H1 (cell line): Measurements from ENCODE around the gene USP17L15. TPM values are rescaled to one million over a fixed set of nuclear protein-coding genes. Genes with fewer than 3 reads are reported as not detected.
"Not testable (repeated sequence)": the region's sequence is repeated elsewhere in the genome, so short reads cannot be mapped to it uniquely, and the experiment has no call there.

Experiments
- CTCF ChIA-PET: fragments of 300-600 bp; sonication (Branson Sonifier 250); formaldehyde crosslinking; loops from one replicate; lab custom pipeline; 2021; ENCODE audit not compliant: partially characterized antibody; lab: Charles Lee
- POLR2A ChIA-PET: fragments of 300-600 bp; sonication (Branson Sonifier 250); formaldehyde crosslinking; loops from one replicate; lab custom pipeline; 2021; ENCODE audit warnings: inconsistent platforms; ENCODE audit not compliant: partially characterized antibody; lab: Charles Lee
- DNase-seq, 2 experiments: peaks; one replicate each; pipeline versions ENCODE4 v3.0.0 to v3.0.0-alpha.2; 2010 to 2022; ENCODE audit warnings: low spot score in 2 of 2, low read depth in 1 of 2, mixed read lengths in 1 of 2
- FAIRE-seq: peaks from 2 replicates; lab custom pipeline; 2011; peaks lifted over from hg19 to GRCh38; lab: Jason Lieb, UNC
- H2AFZ ChIP-seq: 2 replicates; pipeline ENCODE4 v1.8.1; 2012; ENCODE audit warnings: low read length, inconsistent platforms
- H2AK5ac ChIP-seq: 2 replicates; pipeline ENCODE4 v1.6.1; 2013; ENCODE audit warnings: low read depth, low read length
- H2BK120ac ChIP-seq: replicated peaks from 2 replicates; pipeline ENCODE3; 2013; ENCODE audit warnings: low read depth, low read length, inconsistent platforms
- H2BK12ac ChIP-seq: 2 replicates; pipeline ENCODE4 v1.6.1; 2013; ENCODE audit warnings: low read depth, low read length
- H2BK15ac ChIP-seq: 2 replicates; pipeline ENCODE4 v1.6.1; 2013; ENCODE audit warnings: low read length
- H2BK20ac ChIP-seq: 2 replicates; pipeline ENCODE4 v1.6.1; 2013; ENCODE audit warnings: low read length
- H2BK5ac ChIP-seq: 2 replicates; pipeline ENCODE4 v1.6.1; 2013; ENCODE audit warnings: low read depth, low read length
- H3K14ac ChIP-seq: 2 replicates; pipeline ENCODE4 v1.6.1; 2013; ENCODE audit warnings: inconsistent platforms; ENCODE audit not compliant: insufficient read length
- H3K18ac ChIP-seq: 2 replicates; pipeline ENCODE4 v1.6.1; 2013; ENCODE audit warnings: low read length; ENCODE audit errors: extremely low read depth
- H3K23ac ChIP-seq: 2 replicates; pipeline ENCODE4 v1.6.1; 2013; ENCODE audit warnings: inconsistent platforms; ENCODE audit not compliant: insufficient read length
- H3K23me2 ChIP-seq: 2 replicates; pipeline ENCODE4 v1.6.1; 2013; ENCODE audit warnings: low read depth, low read length
- H3K27ac ChIP-seq: 2 replicates; pipeline ENCODE4 v1.6.1; 2011; ENCODE audit warnings: low read depth, low read length, inconsistent platforms
- H3K27me3 ChIP-seq, 4 experiments: replicated peaks in 1 of 4; 1 replicate in 1 of 4; 2 replicates in 3 of 4; pipeline versions ENCODE4 v1.6.1 to v1.8.1; 2011 to 2013; ENCODE audit warnings: low read length in 3 of 4, mild to moderate bottlenecking in 3 of 4, inconsistent platforms in 2 of 4, mixed read lengths in 2 of 4, moderate library complexity in 1 of 4; ENCODE audit not compliant: control insufficient read depth in 3 of 4, insufficient read depth in 3 of 4; ENCODE audit errors: extremely low read depth in 1 of 4
- H3K36me3 ChIP-seq, 4 experiments: 2 replicates each; pipeline versions ENCODE4 v1.6.1 to v1.8.1; 2011 to 2013; ENCODE audit warnings: mild to moderate bottlenecking in 4 of 4, low read length in 3 of 4, moderate library complexity in 2 of 4, control low read depth in 1 of 4, inconsistent platforms in 1 of 4; ENCODE audit not compliant: insufficient read depth in 4 of 4, control insufficient read depth in 2 of 4
- H3K4ac ChIP-seq: replicated peaks from 2 replicates; pipeline ENCODE3; 2013; ENCODE audit warnings: low read length, low read depth, mixed read lengths, inconsistent platforms; ENCODE audit not compliant: insufficient read length
- H3K4me1 ChIP-seq, 4 experiments: replicated peaks in 1 of 4; 1 replicate in 1 of 4; 2 replicates in 3 of 4; pipeline versions ENCODE4 v1.6.1 to v1.8.1; 2011 to 2013; ENCODE audit warnings: low read length in 3 of 4, inconsistent platforms in 2 of 4, mixed read lengths in 1 of 4; ENCODE audit not compliant: insufficient read depth in 4 of 4, control insufficient read depth in 3 of 4
- H3K4me2 ChIP-seq, 2 experiments: 2 replicates each; pipeline versions ENCODE4 v1.6.1 to v1.8.1; 2011 to 2013; ENCODE audit warnings: low read depth in 2 of 2, low read length in 2 of 2, control low read depth in 1 of 2, inconsistent platforms in 1 of 2, mild to moderate bottlenecking in 1 of 2; ENCODE audit not compliant: insufficient read depth in 1 of 2
- H3K4me3 ChIP-seq, 4 experiments: fragments of 200-600, 300-600 bp in 1 of 4; sonication (generic), shearing (Covaris generic), sonication (Bioruptor Twin) in 1 of 4; 2 replicates each; pipeline versions ENCODE4 v1.5.1 to v1.8.1; 2011 to 2016; ENCODE audit warnings: low read length in 4 of 4, low read depth in 3 of 4, control low read depth in 2 of 4, inconsistent platforms in 2 of 4, mild to moderate bottlenecking in 2 of 4, mixed read lengths in 1 of 4, moderate library complexity in 1 of 4; ENCODE audit not compliant: insufficient read depth in 2 of 4; ENCODE audit errors: extremely low read depth in 1 of 4
- H3K56ac ChIP-seq: replicated peaks from 2 replicates; pipeline ENCODE3; 2013; ENCODE audit warnings: low read depth, mild to moderate bottlenecking, mixed read lengths, low read length, inconsistent platforms; ENCODE audit not compliant: insufficient read length
- H3K79me1 ChIP-seq: 2 replicates; pipeline ENCODE4 v1.6.1; 2013; ENCODE audit warnings: low read depth, low read length, control low read depth
- H3K79me2 ChIP-seq, 2 experiments: 2 replicates each; pipeline versions ENCODE4 v1.6.1 to v1.8.1; 2012 to 2013; ENCODE audit warnings: low read length in 2 of 2, mild to moderate bottlenecking in 2 of 2, inconsistent platforms in 1 of 2; ENCODE audit not compliant: insufficient read depth in 2 of 2, control insufficient read depth in 1 of 2
- H3K9ac ChIP-seq, 4 experiments: replicated peaks in 1 of 4; 1 replicate in 1 of 4; 2 replicates in 3 of 4; pipeline versions ENCODE4 v1.6.1 to v1.8.1; 2011 to 2013; ENCODE audit warnings: low read depth in 3 of 4, low read length in 3 of 4, control low read depth in 2 of 4, mild to moderate bottlenecking in 2 of 4, moderate library complexity in 2 of 4, inconsistent platforms in 1 of 4; ENCODE audit errors: extremely low read depth in 1 of 4
- H3K9me3 ChIP-seq, 2 experiments: 2 replicates each; pipeline versions ENCODE4 v1.6.1 to v1.8.1; 2012 to 2013; ENCODE audit warnings: mild to moderate bottlenecking in 2 of 2, moderate library complexity in 2 of 2, control low read depth in 1 of 2, inconsistent platforms in 1 of 2, low read depth in 1 of 2, low read length in 1 of 2, mixed read lengths in 1 of 2; ENCODE audit not compliant: insufficient read depth in 2 of 2
- H4K20me1 ChIP-seq, 2 experiments: replicated peaks in 1 of 2; 2 replicates each; pipeline versions ENCODE3 to v1.8.1; 2011 to 2013; ENCODE audit warnings: inconsistent platforms in 2 of 2, low read length in 2 of 2, mild to moderate bottlenecking in 1 of 2; ENCODE audit not compliant: insufficient read depth in 2 of 2, control insufficient read depth in 1 of 2
- H4K5ac ChIP-seq: 2 replicates; pipeline ENCODE4 v1.6.1; 2013; ENCODE audit warnings: low read length, low read depth, mixed read lengths, inconsistent platforms; ENCODE audit not compliant: insufficient read length
- H4K8ac ChIP-seq: 2 replicates; pipeline ENCODE4 v1.8.0; 2013; ENCODE audit warnings: mild to moderate bottlenecking, moderate library complexity, low read length, inconsistent platforms; ENCODE audit not compliant: insufficient read depth; ENCODE audit errors: extremely low read depth
- H4K91ac ChIP-seq: replicated peaks from 2 replicates; pipeline ENCODE3; 2013; ENCODE audit warnings: low read length, mixed read lengths, inconsistent platforms; ENCODE audit not compliant: insufficient read length
- whole genome bisulfite sequencing, 2 experiments: shearing (Covaris generic) in 1 of 2; methylation state at CpG; one replicate each; pipeline versions ENCODE4 v1.1.6 to v1.1.7; 2013 to 2015; ENCODE audit warnings: low lambda C conversion rate in 2 of 2, mixed read lengths in 2 of 2, inconsistent platforms in 1 of 2, low coverage in 1 of 2, missing lambda C conversion rate in 1 of 2; ENCODE audit not compliant: insufficient replicate concordance in 2 of 2, insufficient coverage in 1 of 2, insufficient read length in 1 of 2; ENCODE audit errors: extremely low coverage in 1 of 2, missing lambda C conversion rate in 1 of 2; 5-methylcytosine and 5-hydroxymethylcytosine counted together
- polyA plus RNA-seq, 7 experiments: library from polyadenylated mRNA; depleted of rRNA in 3 of 7; stranded (reverse) in 5 of 7; unstranded in 2 of 7; fragments of >200 nt in 5 of 7; fragments of 200-250 nt in 2 of 7; gene quantifications; 1 replicate in 5 of 7; 2 replicates in 1 of 7; 4 replicates in 1 of 7; pipeline versions ENCODE4 v1.2.1 to v1.2.3, GENCODE V29; 2011 to 2013; ENCODE audit warnings: missing spikeins in 2 of 7, mixed read lengths in 2 of 7
- total RNA-seq: library from RNA; stranded (reverse); fragmentation: NEBNext Ultra II Directional; extraction: Animal tissue kit (Norgen Biotek cat#: 25700); gene quantifications from 2 replicates; pipeline ENCODE4 v1.2.1, GENCODE V29; 2021

The USP17L15 gene
- total and polyA plus RNA-seq, 2 of the 8 experiments (the other 6 are each of a cell fraction or from before 2014, with no cell fraction given), result not detected

DNA sequence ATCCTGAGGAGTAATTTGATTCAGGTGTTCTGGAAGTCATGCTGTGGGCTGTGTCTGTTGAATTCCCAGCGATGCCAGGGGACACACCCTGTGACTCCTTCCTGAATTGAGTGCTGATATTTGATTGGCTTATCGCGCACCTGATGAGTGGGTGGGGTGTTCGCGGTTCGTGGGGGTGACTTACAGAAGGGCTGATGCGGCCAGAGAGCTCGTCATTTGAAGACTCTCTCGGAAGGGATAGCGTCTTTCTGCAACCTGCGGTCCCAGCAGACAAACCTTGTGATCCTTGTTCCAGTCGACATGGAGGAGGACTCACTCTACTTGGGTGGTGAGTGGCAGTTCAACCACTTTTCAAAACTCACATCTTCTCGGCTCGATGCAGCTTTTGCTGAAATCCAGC is 9.6 kb upstream of the USP17L15 start, which contains the start of gene USP17L13:
USP17L13 (plus strand) TSS at position 301 of the 400 bp plus-strand sequence; CDS start at position 301, 0 bp downstream.
- H3K23ac ChIP-seq, H2BK120ac ChIP-seq, POLR2A ChIA-PET, FAIRE-seq, H3K27me3 ChIP-seq, H3K9ac ChIP-seq, H3K18ac ChIP-seq, H4K20me1 ChIP-seq, H3K4ac ChIP-seq, H2BK20ac ChIP-seq, CTCF ChIA-PET, H3K79me2 ChIP-seq, H3K36me3 ChIP-seq, H4K91ac ChIP-seq, H4K5ac ChIP-seq, H2BK5ac ChIP-seq, DNase-seq, H2BK12ac ChIP-seq, H4K8ac ChIP-seq, H2AK5ac ChIP-seq, H3K4me3 ChIP-seq, H3K4me2 ChIP-seq, H3K4me1 ChIP-seq, H3K14ac ChIP-seq, H3K56ac ChIP-seq, H3K9me3 ChIP-seq, H2BK15ac ChIP-seq, H2AFZ ChIP-seq, H3K27ac ChIP-seq, H3K79me1 ChIP-seq, H3K23me2 ChIP-seq: not testable (repeated sequence)
- no CpG with 5 or more reads among the region's 14 CpGs for WGBS, 2 experiments

GRCh38 chr4:9230249-9230648 is 3.9 kb upstream of the USP17L15 start:
- H3K14ac ChIP-seq, H2BK5ac ChIP-seq, H3K9ac ChIP-seq, H3K56ac ChIP-seq, H3K18ac ChIP-seq, H3K79me1 ChIP-seq, H2BK15ac ChIP-seq, H3K4me1 ChIP-seq, FAIRE-seq, H3K79me2 ChIP-seq, CTCF ChIA-PET, H4K5ac ChIP-seq, H3K4ac ChIP-seq, POLR2A ChIA-PET, DNase-seq, H2BK12ac ChIP-seq, H3K27ac ChIP-seq, H4K20me1 ChIP-seq, H4K91ac ChIP-seq, H3K4me2 ChIP-seq, H3K4me3 ChIP-seq, H3K23ac ChIP-seq, H2AFZ ChIP-seq, H3K9me3 ChIP-seq, H2BK20ac ChIP-seq, H3K27me3 ChIP-seq, H2AK5ac ChIP-seq, H3K23me2 ChIP-seq, H2BK120ac ChIP-seq, H4K8ac ChIP-seq, H3K36me3 ChIP-seq: not testable (repeated sequence)
- 83% methylated on average over 5 of the region's 8 CpGs; no CpG with 5 or more reads in 1 of the 2 experiments for WGBS, 2 experiments
